Measurements from ENCODE around the gene PCBD2. TPM values are rescaled to one million over a fixed set of nuclear protein-coding genes. Genes with fewer than 3 reads are reported as not detected.

Gene PCBD2
- total RNA-seq, 1 experiment from 2014 or later = 17.6 TPM

- Histone ChIP-seq H3K36me3 (ENCODE audit: low read depth) (no peaks in the 10 kb centered on the region; the same call in 1 of the 2 replicates), H3K4me3 (no peak overlapping the region), H4K20me1 (ENCODE audit: insufficient read depth) (no peaks in the 10 kb centered on the region; the same call in 1 of the 2 replicates), H3K9me3 (ENCODE audit: insufficient read depth, low read depth) (no peaks in the 10 kb centered on the region), H2AFZ (no peak overlapping the region), H3K79me2 (ENCODE audit: low read depth) (no peaks in the 10 kb centered on the region), H3K4me2 (no peak overlapping the region), H3F3A (ENCODE audit: insufficient read depth, low read depth) (no peaks in the 10 kb centered on the region; the same call in 1 of the 2 replicates), H3K27ac (no peak overlapping the region), H3K9me2 (ENCODE audit: insufficient read depth) (no peaks in the 10 kb centered on the region), H3K27me3 (ENCODE audit: insufficient read depth, low read depth) (no peaks in the 10 kb centered on the region), H3K4me1 (replicated peaks; ENCODE audit: insufficient read depth) (no peaks in the 10 kb centered on the region)
- ChIA-PET CTCF (no interaction called here), POLR2A (ENCODE audit: unreplicated experiment) (no interaction called here)
- no TSS peak for BruUV-seq (replicated peaks)
- TF ChIP-seq EZH2 (IDR thresholded peaks at IDR 0.05; ENCODE audit: low read depth) = no peak
- no peak for TF ChIP-seq CTCF (conservative IDR thresholded peaks at IDR 0.05)
- no peak for DNase-seq
- intact Hi-C loops (cut with micrococcal nuclease; ENCODE audit: unreplicated experiment) = no loop called here
Observed at GRCh38 chr5:134892926-134893325, 12.0 kb upstream of the PCBD2 start.

- CTCF ChIA-PET = no interaction called here
- Histone ChIP-seq H3K4me1 (replicated peaks; ENCODE audit: insufficient read depth) (no peaks in the 10 kb centered on the region), H3F3A (ENCODE audit: insufficient read depth, low read depth) (no peaks in the 10 kb centered on the region; the same call in 1 of the 2 replicates), H4K20me1 (ENCODE audit: insufficient read depth) (no peaks in the 10 kb centered on the region; the same call in 1 of the 2 replicates), H3K9me2 (ENCODE audit: insufficient read depth) (no peaks in the 10 kb centered on the region), H3K79me2 (ENCODE audit: low read depth) (no peaks in the 10 kb centered on the region), H3K4me2 (no peak overlapping the region), H3K27me3 (ENCODE audit: insufficient read depth, low read depth) (no peaks in the 10 kb centered on the region), H3K27ac (no peak overlapping the region), H2AFZ (no peak overlapping the region), H3K4me3 (no peak overlapping the region), H3K36me3 (ENCODE audit: low read depth) (no peaks in the 10 kb centered on the region; the same call in 1 of the 2 replicates), H3K9me3 (ENCODE audit: insufficient read depth, low read depth) (no peaks in the 10 kb centered on the region)
- no TSS peak for BruUV-seq (replicated peaks)
- TF ChIP-seq CTCF (conservative IDR thresholded peaks at IDR 0.05) = no peak
- TF ChIP-seq EZH2 (IDR thresholded peaks at IDR 0.05; ENCODE audit: low read depth) = no peak
- POLR2A ChIA-PET (ENCODE audit: unreplicated experiment) = interaction anchor here (0.7 kb wide), 1 partner anchor 10 kb away, joined by 4 read pairs; no protein-coding TSS in a partner anchor
- no peak for DNase-seq
- intact Hi-C loops (cut with micrococcal nuclease; ENCODE audit: unreplicated experiment) = no loop called here
Observed at GRCh38 chr5:134893748-134894505, 11.0 kb upstream of the PCBD2 start.

GRCh38 chr5:134902071-134902801 is 2.7 kb upstream of the PCBD2 start:
- TF ChIP-seq CTCF (conservative IDR thresholded peaks at IDR 0.05) (no peak), EZH2 (IDR thresholded peaks at IDR 0.05; ENCODE audit: low read depth) (no peak)
- H3K27ac ChIP-seq = no peak overlapping the region
- peaks cover 7% of the 10 kb centered on the region; the same call in 1 of the 2 replicates for H3K4me1 ChIP-seq (replicated peaks; ENCODE audit: insufficient read depth)
- H4K20me1 ChIP-seq (ENCODE audit: insufficient read depth) = no peaks in the 10 kb centered on the region
- intact Hi-C loops (cut with micrococcal nuclease; ENCODE audit: unreplicated experiment) = loop anchor here (5.0 to 10.0 kb wide), 3 partner anchors 55 to 597 kb away; partner anchors contain the start of gene C5orf24
- H3K27me3 ChIP-seq (ENCODE audit: insufficient read depth, low read depth) = no peaks in the 10 kb centered on the region
- no peaks in the 10 kb centered on the region for H3K9me2 ChIP-seq (ENCODE audit: insufficient read depth)
- H3K9me3 ChIP-seq (ENCODE audit: insufficient read depth, low read depth) = no peaks in the 10 kb centered on the region
- no peak overlapping the region for H3K4me3 ChIP-seq
- H3K4me2 ChIP-seq = no peak overlapping the region
- ChIA-PET POLR2A (ENCODE audit: unreplicated experiment) (interaction anchor here (0.5 kb wide), 1 partner anchor 315 kb away, joined by 10 read pairs; no protein-coding TSS in a partner anchor), CTCF (no interaction called here)
- no TSS peak for BruUV-seq (replicated peaks)
- no peak for DNase-seq
- no peaks in the 10 kb centered on the region for H3K36me3 ChIP-seq (ENCODE audit: low read depth)
- no peak overlapping the region for H2AFZ ChIP-seq
- H3F3A ChIP-seq (ENCODE audit: insufficient read depth, low read depth) = peaks cover 13% of the 10 kb centered on the region
- H3K79me2 ChIP-seq (ENCODE audit: low read depth) = peaks cover 10% of the 10 kb centered on the region

Data from PC-9 (cell line).